Measurements from ENCODE around the gene HRAS.

The HRAS gene

DNA sequence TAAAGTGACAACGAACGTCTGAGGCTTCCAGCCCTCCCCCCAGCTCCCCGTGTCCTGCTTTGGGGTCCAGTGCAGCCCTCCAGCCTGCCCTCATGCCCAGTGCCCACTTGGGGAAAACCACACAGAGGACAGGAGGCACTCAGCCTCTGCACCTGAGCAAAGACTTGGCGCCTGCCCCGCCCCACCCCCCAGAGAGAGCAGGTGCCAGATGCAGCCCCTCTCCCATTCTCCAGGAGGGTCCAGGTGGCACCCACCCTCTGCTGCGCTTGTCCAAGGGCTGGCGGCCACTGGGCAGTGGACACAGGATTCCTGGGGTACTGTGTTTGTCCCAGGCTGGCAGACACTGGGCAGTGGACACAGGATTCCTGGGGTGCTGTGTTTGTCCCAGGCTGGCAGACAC is 44.0 kb downstream of the HRAS start:
- DNase-seq = no peak

DNA sequence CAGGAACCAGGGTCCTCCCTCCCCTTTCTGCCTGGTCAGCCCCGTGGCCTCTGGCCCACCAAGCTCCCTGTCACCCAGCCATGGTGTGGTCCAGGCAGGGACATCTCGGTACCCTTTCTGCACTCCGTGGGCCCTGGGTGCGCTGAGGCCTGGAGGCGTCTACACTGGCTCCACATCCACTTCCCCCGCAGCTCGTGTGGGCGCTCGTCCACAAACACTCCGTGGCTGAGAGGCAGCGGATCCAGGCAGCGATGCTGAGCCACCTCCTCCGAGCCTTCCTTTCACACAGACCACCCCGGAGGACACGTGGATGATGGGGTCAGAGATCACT is 44.5 kb downstream of the HRAS start:
- DNase-seq = no peak

DNA sequence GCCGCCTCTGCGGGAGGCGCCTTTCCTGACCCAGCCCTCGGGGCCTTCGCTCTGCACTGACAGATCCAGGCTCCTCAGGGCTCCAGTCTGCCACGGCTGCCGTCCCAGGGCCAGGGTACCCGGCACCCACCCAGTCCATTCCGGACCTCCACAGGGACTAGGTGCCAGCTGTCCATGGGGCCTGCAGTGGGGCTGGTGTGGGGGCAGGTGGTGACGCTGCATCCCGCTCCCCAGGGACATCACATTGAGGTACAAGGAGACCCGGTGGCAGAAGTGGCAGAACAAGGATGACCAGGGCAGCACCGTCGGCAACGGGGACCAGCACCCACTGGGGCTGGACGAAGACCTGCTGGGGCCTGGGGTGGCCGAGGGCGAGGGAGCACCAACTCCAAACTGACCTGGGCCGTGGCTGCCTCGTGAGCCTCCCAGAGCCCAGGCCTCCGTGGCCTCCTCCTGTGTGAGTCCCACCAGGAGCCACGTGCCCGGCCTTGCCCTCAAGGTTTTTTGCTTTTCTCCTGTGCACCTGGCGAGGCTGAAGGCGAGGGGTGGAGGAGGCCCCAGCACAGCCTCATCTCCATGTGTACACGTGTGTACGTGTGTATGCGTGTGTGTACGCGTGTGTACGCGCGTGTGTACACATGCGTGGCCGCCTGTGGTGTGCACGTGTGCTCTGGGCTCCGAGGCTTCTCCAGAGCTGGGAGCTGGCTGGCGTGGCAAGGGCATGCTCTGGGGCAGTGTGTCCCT is 45.0 kb downstream of the HRAS start:
- DNase-seq = no peak

DNA sequence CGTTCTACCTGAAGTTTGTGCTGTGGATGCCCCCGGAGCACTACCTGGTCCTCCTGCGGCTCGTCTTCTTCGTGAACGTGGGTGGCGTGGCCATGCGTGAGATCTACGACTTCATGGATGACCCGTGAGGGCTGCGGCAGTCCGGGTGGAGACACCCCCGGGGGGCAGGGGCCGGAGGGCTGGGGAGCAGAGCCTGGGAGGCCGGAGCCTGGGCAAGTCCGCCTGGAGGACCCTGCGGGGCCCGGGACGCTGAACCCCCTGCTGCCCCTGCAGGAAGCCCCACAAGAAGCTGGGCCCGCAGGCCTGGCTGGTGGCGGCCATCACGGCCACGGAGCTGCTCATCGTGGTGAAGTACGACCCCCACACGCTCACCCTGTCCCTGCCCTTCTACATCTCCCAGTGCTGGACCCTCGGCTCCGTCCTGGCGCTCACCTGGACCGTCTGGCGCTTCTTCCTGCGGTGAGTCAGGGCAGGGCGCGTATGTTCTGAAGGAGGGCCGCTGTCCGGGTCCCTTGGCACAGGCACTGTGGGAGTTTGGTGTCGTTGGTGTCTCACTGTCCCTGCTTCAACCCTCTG is 45.7 kb downstream of the HRAS start:
- DNase-seq = no peak

DNA sequence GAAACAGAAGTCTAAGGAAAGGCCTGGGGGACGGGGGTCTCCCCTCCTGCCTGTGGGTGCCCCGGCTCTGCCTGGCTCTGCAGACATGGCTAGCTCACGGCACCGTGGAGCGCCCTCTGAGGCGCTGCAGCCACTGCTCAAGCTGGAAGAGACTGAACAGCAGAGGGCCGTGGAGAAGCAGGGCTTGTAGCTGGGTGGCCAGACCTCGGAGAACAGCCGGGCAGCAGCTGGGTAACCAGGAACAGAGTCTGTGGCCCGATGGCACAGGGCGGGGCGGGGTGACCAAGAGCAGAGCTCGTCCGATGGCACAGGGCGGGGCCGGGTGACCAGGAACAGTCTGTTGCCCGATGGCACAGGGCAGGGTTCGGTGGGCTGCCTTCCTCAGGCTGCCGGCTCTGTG is 46.4 kb downstream of the HRAS start:
- DNase-seq = no peak

DNA sequence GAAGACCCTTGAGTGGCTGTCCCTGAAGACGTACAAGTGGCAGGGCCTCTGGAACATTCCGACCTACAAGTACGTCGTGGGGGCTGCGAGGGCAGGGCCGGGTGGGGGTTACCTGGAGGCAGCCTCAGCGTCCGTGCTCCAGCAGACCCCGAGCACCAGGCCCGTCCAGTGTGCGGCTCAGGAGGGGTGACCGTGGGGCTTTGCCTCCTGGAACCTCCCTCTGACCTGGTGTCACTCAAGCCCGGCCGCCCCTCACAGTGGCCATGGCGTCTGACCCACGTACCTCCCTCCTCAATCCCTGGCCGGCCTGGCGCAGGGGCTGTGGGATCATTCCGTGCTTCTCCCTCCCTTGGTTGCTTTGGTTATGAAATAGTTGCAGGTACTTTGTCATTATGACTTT is 46.8 kb downstream of the HRAS start:
- DNase-seq = no peak

DNA sequence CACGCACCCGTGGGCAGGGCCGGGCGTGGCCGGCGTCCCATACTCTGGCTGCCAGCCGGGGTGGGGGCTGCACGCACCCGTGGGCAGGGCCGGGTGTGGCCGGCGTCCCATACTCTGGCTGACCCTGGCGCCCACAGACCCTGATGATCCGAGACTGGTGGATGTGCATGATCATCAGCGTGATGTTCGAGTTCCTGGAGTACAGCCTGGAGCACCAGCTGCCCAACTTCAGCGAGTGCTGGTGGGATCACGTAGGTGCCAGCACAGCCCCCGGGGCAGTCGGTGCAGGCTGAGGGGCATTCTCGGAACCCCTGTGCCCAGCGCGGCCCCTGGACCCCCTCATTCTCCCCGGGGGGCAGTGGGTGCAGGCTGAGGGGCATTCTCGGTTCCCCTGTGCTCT is 47.3 kb downstream of the HRAS start:
- no peak for DNase-seq

DNA sequence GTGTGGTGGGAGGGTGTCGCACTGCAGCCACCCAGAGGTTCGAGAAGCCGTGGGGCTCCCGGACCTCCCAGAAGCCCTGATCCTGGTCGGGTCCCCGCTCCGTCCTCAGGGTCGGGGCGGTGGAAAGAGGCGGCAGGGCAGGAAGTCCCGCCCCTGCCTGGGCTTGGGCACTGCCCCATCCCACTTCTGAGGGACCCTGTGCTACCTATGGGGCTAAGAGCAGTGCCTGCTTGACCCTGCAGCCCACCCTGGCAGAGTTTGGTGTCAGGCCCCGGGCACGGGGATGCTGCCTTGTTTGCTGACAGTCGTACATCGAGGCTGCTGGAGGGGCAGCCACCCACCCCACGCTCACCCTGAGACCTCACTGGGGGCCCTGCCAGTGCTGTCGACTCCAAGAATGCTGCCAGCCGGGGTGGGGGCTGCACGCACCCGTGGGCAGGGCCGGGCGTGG is 47.8 kb downstream of the HRAS start:
- no peak for DNase-seq

DNA sequence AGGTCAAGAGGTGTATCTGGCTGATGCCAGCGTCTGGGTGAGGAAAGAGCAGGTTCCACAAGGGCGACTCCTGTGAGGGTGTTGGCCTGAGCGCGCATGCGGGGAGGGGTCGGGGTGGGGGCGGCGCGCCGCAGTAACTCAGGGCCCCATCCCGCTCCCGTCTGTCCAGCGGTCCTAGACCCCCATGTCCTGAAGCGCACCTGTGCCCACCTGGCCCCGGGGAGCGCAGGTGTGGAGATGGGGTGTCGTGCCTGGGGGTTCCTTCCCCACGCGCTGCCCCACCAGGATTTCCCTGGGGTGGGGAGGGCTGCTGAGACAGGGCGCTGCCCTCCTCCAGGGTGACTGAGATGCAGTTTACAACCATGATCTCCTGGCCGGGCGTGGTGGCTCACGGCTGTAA is 49.2 kb downstream of the HRAS start:
- no peak for DNase-seq

DNA sequence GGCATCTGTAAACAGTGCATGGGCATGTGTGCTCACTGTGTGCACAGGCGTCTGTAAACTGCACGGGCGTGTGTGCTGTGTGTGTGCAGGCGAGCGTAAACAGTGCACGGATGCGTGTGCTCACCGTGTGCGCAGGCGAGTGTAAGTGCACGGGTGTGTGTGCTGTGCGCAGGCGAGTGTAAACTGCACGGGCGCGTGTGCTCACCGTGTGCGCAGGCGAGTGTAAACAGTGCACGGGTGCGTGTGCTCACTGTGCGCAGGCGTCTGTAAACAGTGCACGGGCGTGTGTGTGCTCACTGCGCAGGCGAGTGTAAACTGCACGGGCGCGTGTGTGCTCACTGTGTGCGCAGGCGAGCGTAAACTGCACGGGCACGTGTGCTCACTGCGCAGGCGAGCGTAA is 50.8 kb downstream of the HRAS start:
- DNase-seq = no peak

All from activated effector memory CD4-positive, alpha-beta T cell treated with Interleukin-2 at 50 U/mL for 16 hours (primary cell).